ACHN (cell line): Measurements from ENCODE around the gene CD68.
A peak's percentile ranks its signal among the peaks of the same experiment; 100 is the strongest.

Experiments used
- DNase-seq: peaks from one replicate; pipeline ENCODE4 v3.0.0-alpha.2; 2015
- in situ Hi-C: cut with HindIII; loops from 2 replicates; pipeline ENCODE4 v1.10.0; 2017; ENCODE audit warnings: low sequenced_read_pairs, low pct_ligation_motif_present, low pct_unique_long_range_greater_than_20kb

CD68 gene

GRCh38 chr17:7579001-7579833, at the start of gene CD68:
Gene CD68 (plus strand): TSS chr17:7579638. CDS start chr17:7579678, 40 bp downstream.
- in situ Hi-C loops = no loop called here
- peak; percentile 89 for DNase-seq

DNA sequence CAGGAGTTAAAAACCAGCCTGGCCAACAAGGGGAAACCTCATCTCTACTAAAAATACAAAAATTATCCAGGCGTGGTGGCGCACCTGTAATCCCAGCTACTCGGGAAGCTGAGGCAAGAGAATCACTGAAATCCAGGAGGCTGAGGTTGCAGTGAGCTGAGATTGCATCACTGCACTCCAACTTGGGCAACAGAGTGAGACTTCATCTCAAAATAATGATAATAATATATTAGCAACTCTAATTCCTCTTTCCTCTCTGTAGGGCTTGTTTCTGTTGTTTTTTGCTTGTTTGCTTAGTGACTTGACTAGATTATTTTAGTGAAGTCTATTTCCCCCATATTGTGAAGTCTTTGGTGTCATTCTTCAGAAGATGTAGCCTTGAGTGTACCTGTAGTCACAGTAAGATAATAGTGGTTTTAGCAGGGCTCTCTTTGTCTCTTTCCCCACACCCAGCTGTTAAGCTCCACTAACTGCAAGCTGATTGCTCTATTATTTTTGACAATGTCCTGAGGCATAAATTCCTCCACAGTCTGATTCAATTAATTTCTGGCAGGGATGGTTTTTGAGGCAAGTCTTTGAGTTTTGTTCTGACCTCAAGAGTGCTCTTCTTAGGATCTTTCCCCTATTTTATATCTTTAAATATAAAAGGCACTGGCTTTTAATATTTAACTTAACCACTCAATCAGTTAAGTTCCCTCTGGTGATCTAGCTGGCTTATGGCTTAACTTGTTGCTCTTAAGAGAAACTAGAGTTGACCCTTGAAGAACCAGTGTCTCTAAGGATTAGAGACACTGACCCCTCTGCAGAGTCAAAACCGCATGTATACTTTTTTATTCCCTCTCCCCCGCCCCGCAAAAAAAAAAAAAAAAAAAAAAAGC, 49.2 kb upstream of the CD68 start:
- no peak for DNase-seq
- in situ Hi-C loops = no loop called here

DNA sequence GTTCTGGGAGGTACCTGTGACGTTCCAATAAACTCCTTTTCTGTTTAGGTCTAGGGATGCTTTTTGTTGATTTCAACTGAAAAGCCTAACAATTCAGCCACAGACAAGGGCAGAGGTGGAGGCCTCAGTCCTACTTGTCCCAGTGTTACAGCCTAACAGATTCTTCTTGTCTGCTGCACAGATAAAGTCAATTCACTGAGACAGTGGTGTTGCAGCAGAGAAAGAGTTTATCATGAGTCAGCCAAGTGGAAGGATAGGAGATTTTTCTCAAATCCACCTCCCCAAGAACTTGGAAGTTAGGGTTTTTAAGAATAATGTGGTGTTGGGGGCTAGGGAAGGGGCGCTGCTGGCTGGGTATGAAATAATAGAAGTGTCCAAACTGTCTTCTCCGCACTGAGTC, 41.4 kb upstream of the CD68 start:
- DNase-seq = no peak
- in situ Hi-C loops = no loop called here

DNA sequence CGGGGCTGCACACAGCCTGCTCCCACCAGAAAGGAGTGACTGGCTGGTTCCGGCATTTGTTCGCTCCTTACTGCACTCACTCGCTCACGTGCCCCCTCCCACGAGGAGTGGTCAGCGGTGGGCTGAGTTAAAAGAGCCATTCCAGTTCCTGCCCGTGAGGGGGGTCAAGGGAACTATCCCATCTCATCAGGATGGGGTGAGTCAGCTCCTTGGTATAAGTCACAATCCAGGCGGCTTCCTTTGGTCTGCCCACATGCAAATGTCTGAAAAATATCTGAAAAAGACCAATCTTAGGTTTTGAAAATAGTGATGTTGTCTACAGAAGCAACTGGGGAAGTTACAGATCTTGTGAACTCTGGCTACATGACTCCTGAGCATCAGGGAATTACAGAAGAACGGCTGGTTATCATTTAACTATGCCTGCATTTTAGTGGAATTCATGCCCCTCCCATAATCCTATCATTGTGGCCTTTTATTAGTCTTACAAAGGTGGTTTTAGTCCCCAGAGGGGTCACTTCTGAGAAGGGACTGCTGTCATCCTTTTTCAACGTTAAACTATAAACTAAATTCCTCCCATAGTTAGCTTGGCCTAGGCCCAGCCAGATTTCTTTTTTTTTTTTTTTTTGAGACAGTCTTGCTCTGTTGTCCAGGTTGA, 40.4 kb upstream of the CD68 start:
- no peak for DNase-seq
- in situ Hi-C loops = no loop called here

DNA sequence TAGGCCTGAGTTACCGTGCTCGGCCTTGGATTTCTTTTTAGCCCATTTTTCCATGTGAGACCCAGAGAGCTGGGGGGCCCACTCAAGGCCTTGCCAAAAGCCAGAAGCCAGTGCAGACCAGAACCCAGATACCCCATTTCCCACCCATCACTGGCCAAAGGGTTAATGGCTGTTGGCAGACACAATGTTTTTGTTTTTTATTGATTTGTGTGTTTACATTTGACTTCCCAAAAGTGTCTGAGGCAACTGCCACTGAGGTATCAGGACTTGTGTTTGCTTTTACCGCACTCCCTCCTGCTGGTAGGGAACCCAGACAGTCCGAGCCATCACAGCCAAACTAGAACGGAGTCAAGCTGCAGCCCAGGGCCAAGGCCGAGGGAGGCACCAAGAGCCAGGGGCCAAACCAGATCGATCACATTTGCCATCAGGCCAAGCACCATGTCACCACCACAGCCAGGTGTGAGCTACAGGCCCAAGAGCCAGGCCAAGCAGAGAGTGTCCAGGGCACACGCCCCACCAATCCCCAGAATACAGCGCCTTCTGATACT, 38.3 kb upstream of the CD68 start:
- DNase-seq = no peak
- in situ Hi-C loops = no loop called here

GRCh38 chr17:7544911-7545310, 34.5 kb upstream of the CD68 start:
- in situ Hi-C loops = no loop called here
- no peak for DNase-seq

DNA sequence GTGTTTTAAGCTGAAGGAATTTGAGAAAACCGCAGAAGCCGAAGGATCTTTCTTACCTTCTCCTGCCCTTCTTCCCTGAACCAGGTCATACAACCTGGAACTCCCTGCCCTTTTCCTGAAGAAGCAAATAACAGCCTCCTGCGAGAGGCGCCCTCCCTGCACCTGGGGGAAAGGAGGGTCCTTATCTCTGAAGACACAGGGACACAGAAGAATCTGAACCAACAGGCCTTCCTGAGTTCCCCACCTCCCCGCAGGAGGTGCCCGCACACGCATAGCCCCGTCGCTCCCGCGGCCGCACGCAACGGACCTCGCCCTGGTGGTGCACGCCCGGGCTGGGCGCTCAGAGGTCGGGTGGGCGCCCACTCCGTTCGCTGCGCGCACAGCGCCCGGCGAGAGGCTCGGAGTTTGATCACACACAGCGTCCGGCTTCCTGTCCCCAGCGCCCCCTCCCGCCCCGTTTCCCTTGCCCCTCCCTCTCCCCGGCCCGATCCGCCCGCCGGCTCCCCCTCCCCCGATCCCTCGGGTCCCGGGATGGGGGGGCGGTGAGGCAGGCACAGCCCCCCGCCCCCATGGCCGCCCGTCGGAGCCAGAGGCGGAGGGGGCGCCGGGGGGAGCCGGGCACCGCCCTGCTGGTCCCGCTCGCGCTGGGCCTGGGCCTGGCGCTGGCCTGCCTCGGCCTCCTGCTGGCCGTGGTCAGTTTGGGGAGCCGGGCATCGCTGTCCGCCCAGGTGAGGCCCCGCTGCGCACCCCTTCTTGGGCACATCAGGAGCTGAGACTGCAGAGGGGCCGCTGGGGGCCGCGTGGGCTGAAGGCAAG, 30.6 kb upstream of the CD68 start, which contains the start of gene TNFSF12:
Gene TNFSF12 (plus strand): TSS at position 474 of the 816 bp plus-strand sequence. CDS start 96 bp downstream, at position 570.
- in situ Hi-C loops = no loop called here
- DNase-seq = peak; percentile 58

DNA sequence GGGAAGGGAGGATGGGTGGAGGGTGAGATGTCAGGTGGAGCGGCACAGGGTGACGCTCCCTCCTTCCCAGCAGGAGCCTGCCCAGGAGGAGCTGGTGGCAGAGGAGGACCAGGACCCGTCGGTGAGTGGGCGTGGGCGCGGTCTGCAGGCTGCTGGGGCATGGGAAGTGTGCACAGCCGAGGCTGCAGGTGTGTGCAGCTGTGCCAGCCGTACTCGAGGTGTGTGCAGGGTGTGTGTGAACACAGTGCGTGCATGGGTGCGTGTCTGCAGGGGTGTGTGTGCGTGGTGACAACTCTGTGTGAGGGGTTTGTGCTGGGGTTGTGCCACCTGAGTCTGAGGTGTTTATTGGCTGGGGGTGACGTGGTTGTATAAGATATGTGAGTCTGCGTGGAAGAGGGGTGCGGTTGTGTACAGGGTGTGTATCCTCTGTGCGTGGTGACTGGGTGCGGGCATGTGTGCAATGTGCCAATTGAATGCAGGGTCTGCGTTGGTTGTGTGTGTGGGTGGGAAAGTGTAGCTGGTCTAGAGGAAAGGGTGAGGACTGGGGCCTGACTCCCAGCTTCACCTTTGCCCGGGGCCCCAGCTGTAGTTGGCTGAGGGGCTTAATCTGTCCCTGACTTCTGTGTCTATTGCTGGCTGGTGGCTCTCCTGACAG, 29.9 kb upstream of the CD68 start:
- in situ Hi-C loops = no loop called here
- DNase-seq = no peak

DNA sequence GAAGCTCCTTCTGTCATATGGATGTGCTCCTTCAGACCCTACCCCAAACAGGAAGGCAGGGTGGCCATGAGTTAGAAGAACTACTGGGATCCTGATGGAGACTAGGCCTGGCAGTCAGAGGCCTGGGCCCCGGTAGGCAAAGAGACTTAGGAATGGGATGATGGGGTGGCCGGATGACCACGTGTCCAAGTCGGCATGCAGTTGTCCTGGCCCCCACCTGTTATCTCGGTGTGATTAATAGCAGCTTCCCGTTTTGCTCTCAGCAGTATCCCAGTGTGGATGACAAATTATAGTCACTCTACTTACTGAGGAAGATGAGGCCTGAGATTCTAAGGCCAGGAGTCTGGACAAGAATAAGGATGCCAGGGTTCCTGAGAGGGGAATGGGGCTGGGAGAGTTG, 29.1 kb upstream of the CD68 start:
- DNase-seq = no peak
- in situ Hi-C loops = no loop called here

DNA sequence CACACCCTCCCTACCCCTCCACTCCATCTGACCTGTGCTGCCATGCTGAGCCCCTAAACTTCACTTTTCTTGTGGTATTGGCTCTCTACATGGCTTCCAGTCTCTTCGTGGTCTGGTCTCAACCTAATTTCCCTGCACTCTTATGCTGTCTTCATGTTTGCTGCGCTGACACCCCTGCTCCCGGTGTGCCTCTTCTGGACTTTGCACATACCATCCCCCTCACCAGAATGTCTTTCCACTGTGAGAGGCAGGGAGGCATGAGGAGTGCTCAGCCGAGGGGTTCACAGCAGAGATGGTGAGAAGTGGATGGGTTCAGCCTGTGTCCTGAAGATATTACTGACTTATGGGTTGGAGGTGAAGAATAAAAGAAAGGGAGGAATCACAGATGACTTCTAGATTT, 28.0 kb upstream of the CD68 start:
- no peak for DNase-seq
- in situ Hi-C loops = no loop called here

DNA sequence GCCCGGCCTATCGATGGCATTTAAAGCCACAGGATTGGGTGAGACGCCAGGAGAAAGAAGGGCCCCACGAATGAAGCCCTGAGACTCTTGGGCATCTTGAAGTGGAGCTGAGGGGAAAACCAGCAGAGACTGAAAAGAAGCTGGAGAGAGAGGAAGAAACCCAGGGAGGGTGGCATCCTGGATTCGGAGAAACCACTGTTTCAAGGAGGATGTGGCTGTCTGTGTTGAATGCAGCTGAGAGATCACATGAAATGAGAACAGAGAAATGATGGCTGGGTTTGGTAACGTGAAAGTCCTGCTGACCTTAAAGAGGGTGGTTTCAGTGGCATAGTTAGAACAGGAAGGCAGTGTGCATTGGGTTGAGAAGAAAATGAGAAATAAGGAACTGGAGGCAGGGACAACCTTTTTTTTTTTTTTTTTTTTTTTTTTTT, 26.8 kb upstream of the CD68 start:
- in situ Hi-C loops = no loop called here
- DNase-seq = no peak

DNA sequence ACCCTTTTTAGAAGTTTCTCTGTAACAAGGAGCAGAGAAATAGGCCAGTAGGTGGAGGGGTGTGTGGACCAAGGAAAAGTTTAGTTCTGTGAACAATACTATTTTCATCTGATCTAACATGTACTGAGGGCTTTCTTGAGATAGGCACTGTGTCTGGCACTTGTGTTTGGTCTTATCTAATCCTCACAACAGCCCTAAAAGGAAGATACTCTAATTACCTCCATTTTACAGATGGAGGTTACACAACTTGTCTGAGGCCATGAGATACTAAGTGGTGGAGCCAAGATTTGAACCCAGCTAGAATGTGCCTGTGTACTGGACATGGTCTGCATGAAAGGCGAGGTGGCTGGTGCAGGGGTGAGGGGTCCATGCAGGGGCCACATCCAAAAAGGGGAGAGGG, 26.1 kb upstream of the CD68 start:
- DNase-seq = no peak
- in situ Hi-C loops = no loop called here

GRCh38 chr17:7555320-7555948, 24.0 kb upstream of the CD68 start:
- in situ Hi-C loops = no loop called here

GRCh38 chr17:7556627-7557026, 22.8 kb upstream of the CD68 start:
- in situ Hi-C loops = no loop called here
- DNase-seq = no peak

More at GRCh38 chr17:7555320-7555948, 24.0 kb upstream of the CD68 start:
- no peak for DNase-seq

- DNase-seq = no peak
- in situ Hi-C loops = no loop called here
Measured at GRCh38 chr17:7557147-7557764, 22.2 kb upstream of the CD68 start.

GRCh38 chr17:7557775-7558543, 21.5 kb upstream of the CD68 start:
- DNase-seq = peak; percentile 81
- in situ Hi-C loops = no loop called here
